Caco-2 (cell line): ENCODE results near the gene BMPR1B. TPM values are rescaled to one million over a fixed set of nuclear protein-coding genes. Genes with fewer than 3 reads are reported as not detected.

Experiments used
- BruUV-seq: library from RNA; stranded (reverse); fragments of 400-500 nt; replicated peaks from 2 replicates; lab custom pipeline; 2021; lab: Mats Ljungman, UMichigan
- CTCF ChIA-PET: fragments of 300-600 bp; sonication (Branson Sonifier 250); formaldehyde crosslinking; loops from one replicate; lab custom pipeline; 2022; ENCODE audit warnings: antibody characterized with exemption; lab: Charles Lee
- POLR2A ChIA-PET: fragments of 300-600 bp; sonication (Branson Sonifier 250); formaldehyde crosslinking; loops from one replicate; lab custom pipeline; 2022; ENCODE audit warnings: antibody characterized with exemption; lab: Charles Lee
- DNase-seq, 2 experiments: peaks; one replicate each; pipeline versions ENCODE4 v3.0.0 to v3.0.0-alpha.2; 2020 to 2022
- H3K27me3 ChIP-seq: replicated peaks from 2 replicates; pipeline ENCODE4 v1.6.0; 2011; ENCODE audit warnings: low read length; ENCODE audit not compliant: control insufficient read depth, insufficient read depth
- H3K36me3 ChIP-seq: 2 replicates; pipeline ENCODE4 v1.5.1; 2011; ENCODE audit warnings: low read length; ENCODE audit not compliant: control insufficient read depth, insufficient read depth
- H3K4me1 ChIP-seq: fragments of 250-450 bp; sonication (Bioruptor Pico); 2 replicates; pipeline ENCODE4 v1.5.1; 2020; ENCODE audit warnings: mild to moderate bottlenecking
- H3K4me3 ChIP-seq: 2 replicates; pipeline ENCODE4 v1.5.1; 2011; ENCODE audit warnings: low read depth, mild to moderate bottlenecking, control low read depth, low read length
- H3K9me3 ChIP-seq: fragments of 250-450 bp; sonication (Bioruptor Pico); 2 replicates; pipeline ENCODE4 v1.5.1; 2020; ENCODE audit warnings: mild to moderate bottlenecking, moderate library complexity
- H3K27ac Mint-ChIP-seq: one replicate; pipeline ENCODE4 v1.8.0; 2022; ENCODE audit warnings: mixed read lengths; ENCODE audit not compliant: unreplicated experiment
- H3K27me3 Mint-ChIP-seq: one replicate; pipeline ENCODE4 v1.8.0; 2022; ENCODE audit warnings: mixed read lengths; ENCODE audit not compliant: insufficient read depth, unreplicated experiment
- H3K36me3 Mint-ChIP-seq: one replicate; pipeline ENCODE4 v1.8.0; 2022; ENCODE audit warnings: mild to moderate bottlenecking, mixed read lengths; ENCODE audit not compliant: insufficient read depth, unreplicated experiment
- H3K4me1 Mint-ChIP-seq: one replicate; pipeline ENCODE4 v1.8.0; 2022; ENCODE audit warnings: low read depth, mixed read lengths; ENCODE audit not compliant: unreplicated experiment
- H3K4me3 Mint-ChIP-seq: one replicate; pipeline ENCODE4 v1.8.0; 2022; ENCODE audit warnings: mild to moderate bottlenecking, moderate library complexity, mixed read lengths; ENCODE audit not compliant: unreplicated experiment
- H3K9me3 Mint-ChIP-seq: one replicate; pipeline ENCODE4 v1.8.0; 2022; ENCODE audit warnings: mixed read lengths; ENCODE audit not compliant: unreplicated experiment
- CTCF ChIP-seq, 2 experiments: fragments of 200-600 bp in 1 of 2; IDR thresholded peaks; 1 replicate in 1 of 2; 2 replicates in 1 of 2; pipeline versions ENCODE4 v1.5.1 to v1.8.0; 2011 to 2022; ENCODE audit warnings: antibody characterized with exemption in 1 of 2, control low read depth in 1 of 2, inconsistent platforms in 1 of 2, low read depth in 1 of 2, low read length in 1 of 2, mild to moderate bottlenecking in 1 of 2, moderate library complexity in 1 of 2; ENCODE audit not compliant: insufficient read depth in 1 of 2, severe bottlenecking in 1 of 2, unreplicated experiment in 1 of 2
- intact Hi-C: fragments of 100-400 bp; cut with micrococcal nuclease; formaldehyde crosslinking; loops from one replicate; pipeline ENCODE4 v1.10.0; 2022; ENCODE audit not compliant: unreplicated experiment
- total RNA-seq: library from RNA; stranded (reverse); gene quantifications from 2 replicates; pipeline ENCODE4 v1.2.3, GENCODE V29; 2022

The BMPR1B gene
- total RNA-seq, 1 experiment from 2014 or later: 8.7 TPM

- BruUV-seq: no TSS peak
- no peak overlapping the region for H3K27ac Mint-ChIP-seq
- intact Hi-C loops: no loop called here
- TF ChIP-seq CTCF (IDR thresholded peaks at IDR 0.05; ENCODE audit: insufficient read depth in 1 of 2, low read depth in 1 of 2, low read length in 1 of 2, severe bottlenecking in 1 of 2, unreplicated experiment in 1 of 2): no peak
- no peaks in the 10 kb centered on the region for H3K4me1 ChIP-seq
- H3K9me3 ChIP-seq: no peaks in the 10 kb centered on the region
- no peak overlapping the region for H3K4me3 ChIP-seq
- DNase-seq: no peak
- H3K4me1 Mint-ChIP-seq: peaks cover 6% of the 10 kb centered on the region
- ChIA-PET POLR2A (no interaction called here), CTCF (no interaction called here)
- H3K9me3 Mint-ChIP-seq: no peaks in the 10 kb centered on the region
- no peaks in the 10 kb centered on the region for H3K27me3 ChIP-seq
- H3K36me3 ChIP-seq: no peaks in the 10 kb centered on the region
- H3K36me3 Mint-ChIP-seq: no peaks in the 10 kb centered on the region
- H3K27me3 Mint-ChIP-seq: no peaks in the 10 kb centered on the region
- no peak overlapping the region for H3K4me3 Mint-ChIP-seq
These were observed 293.9 kb downstream of the BMPR1B start for GRCh38 chr4:95051702-95052020.

- Mint-ChIP-seq H3K27ac (no peak overlapping the region), H3K36me3 (no peaks in the 10 kb centered on the region), H3K9me3 (no peaks in the 10 kb centered on the region), H3K4me3 (no peak overlapping the region), H3K27me3 (no peaks in the 10 kb centered on the region), H3K4me1 (no peaks in the 10 kb centered on the region)
- Histone ChIP-seq H3K9me3 (no peaks in the 10 kb centered on the region), H3K36me3 (no peaks in the 10 kb centered on the region), H3K4me3 (no peak overlapping the region), H3K4me1 (no peaks in the 10 kb centered on the region), H3K27me3 (no peaks in the 10 kb centered on the region)
- POLR2A ChIA-PET: no interaction called here
- DNase-seq: no peak
- no TSS peak for BruUV-seq
- intact Hi-C loops: no loop called here
- CTCF ChIA-PET: no interaction called here
- no peak for TF ChIP-seq CTCF (IDR thresholded peaks at IDR 0.05; ENCODE audit: insufficient read depth in 1 of 2, low read depth in 1 of 2, low read length in 1 of 2, severe bottlenecking in 1 of 2, unreplicated experiment in 1 of 2)
These were observed 301.2 kb downstream of the BMPR1B start for GRCh38 chr4:95058991-95059390.

- ChIA-PET POLR2A (no interaction called here), CTCF (no interaction called here)
- BruUV-seq: no TSS peak
- no peak overlapping the region for H3K4me3 Mint-ChIP-seq
- intact Hi-C loops: no loop called here
- H3K36me3 ChIP-seq: no peaks in the 10 kb centered on the region
- no peak overlapping the region for H3K4me3 ChIP-seq
- TF ChIP-seq CTCF (IDR thresholded peaks at IDR 0.05; ENCODE audit: insufficient read depth in 1 of 2, low read depth in 1 of 2, low read length in 1 of 2, severe bottlenecking in 1 of 2, unreplicated experiment in 1 of 2): no peak
- H3K27me3 ChIP-seq: no peaks in the 10 kb centered on the region
- no peak overlapping the region for H3K27ac Mint-ChIP-seq
- DNase-seq: no peak
- no peaks in the 10 kb centered on the region for H3K9me3 ChIP-seq
- no peaks in the 10 kb centered on the region for H3K9me3 Mint-ChIP-seq
- no peaks in the 10 kb centered on the region for H3K27me3 Mint-ChIP-seq
- no peaks in the 10 kb centered on the region for H3K4me1 Mint-ChIP-seq
- no peaks in the 10 kb centered on the region for H3K4me1 ChIP-seq
- H3K36me3 Mint-ChIP-seq: no peaks in the 10 kb centered on the region
These were observed 301.9 kb downstream of the BMPR1B start for GRCh38 chr4:95059663-95060062.
